Measurements from ENCODE around the gene MAPT.

DNA sequence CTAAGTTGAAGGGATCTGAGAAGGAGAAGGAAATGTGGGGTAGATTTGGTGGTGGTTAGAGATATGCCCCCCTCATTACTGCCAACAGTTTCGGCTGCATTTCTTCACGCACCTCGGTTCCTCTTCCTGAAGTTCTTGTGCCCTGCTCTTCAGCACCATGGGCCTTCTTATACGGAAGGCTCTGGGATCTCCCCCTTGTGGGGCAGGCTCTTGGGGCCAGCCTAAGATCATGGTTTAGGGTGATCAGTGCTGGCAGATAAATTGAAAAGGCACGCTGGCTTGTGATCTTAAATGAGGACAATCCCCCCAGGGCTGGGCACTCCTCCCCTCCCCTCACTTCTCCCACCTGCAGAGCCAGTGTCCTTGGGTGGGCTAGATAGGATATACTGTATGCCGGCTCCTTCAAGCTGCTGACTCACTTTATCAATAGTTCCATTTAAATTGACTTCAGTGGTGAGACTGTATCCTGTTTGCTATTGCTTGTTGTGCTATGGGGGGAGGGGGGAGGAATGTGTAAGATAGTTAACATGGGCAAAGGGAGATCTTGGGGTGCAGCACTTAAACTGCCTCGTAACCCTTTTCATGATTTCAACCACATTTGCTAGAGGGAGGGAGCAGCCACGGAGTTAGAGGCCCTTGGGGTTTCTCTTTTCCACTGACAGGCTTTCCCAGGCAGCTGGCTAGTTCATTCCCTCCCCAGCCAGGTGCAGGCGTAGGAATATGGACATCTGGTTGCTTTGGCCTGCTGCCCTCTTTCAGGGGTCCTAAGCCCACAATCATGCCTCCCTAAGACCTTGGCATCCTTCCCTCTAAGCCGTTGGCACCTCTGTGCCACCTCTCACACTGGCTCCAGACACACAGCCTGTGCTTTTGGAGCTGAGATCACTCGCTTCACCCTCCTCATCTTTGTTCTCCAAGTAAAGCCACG, 133.0 kb downstream of the MAPT start:
- TF ChIP-seq POLR2A (IDR thresholded peaks at IDR 0.05; ENCODE audit: borderline replicate concordance, extremely low read depth, insufficient read depth, insufficient read length) (no peak), JUND (IDR thresholded peaks at IDR 0.05) (no peak), POLR2AphosphoS5 (IDR thresholded peaks at IDR 0.05; ENCODE audit: low read depth, low read length) (no peak), ZNF274 (IDR thresholded peaks at IDR 0.05; ENCODE audit: low read depth, low read length) (no peak)
- TF ChIP-seq, protein P1, sequence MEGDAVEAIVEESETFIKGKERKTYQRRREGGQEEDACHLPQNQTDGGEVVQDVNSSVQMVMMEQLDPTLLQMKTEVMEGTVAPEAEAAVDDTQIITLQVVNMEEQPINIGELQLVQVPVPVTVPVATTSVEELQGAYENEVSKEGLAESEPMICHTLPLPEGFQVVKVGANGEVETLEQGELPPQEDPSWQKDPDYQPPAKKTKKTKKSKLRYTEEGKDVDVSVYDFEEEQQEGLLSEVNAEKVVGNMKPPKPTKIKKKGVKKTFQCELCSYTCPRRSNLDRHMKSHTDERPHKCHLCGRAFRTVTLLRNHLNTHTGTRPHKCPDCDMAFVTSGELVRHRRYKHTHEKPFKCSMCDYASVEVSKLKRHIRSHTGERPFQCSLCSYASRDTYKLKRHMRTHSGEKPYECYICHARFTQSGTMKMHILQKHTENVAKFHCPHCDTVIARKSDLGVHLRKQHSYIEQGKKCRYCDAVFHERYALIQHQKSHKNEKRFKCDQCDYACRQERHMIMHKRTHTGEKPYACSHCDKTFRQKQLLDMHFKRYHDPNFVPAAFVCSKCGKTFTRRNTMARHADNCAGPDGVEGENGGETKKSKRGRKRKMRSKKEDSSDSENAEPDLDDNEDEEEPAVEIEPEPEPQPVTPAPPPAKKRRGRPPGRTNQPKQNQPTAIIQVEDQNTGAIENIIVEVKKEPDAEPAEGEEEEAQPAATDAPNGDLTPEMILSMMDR (IDR thresholded peaks at IDR 0.05 in 2 of 3, conservative IDR thresholded peaks at IDR 0.05 in 1 of 3; ENCODE audit: borderline replicate concordance in 1 of 3, insufficient read depth in 1 of 3, low read depth in 2 of 3, low read length in 2 of 3): no peak

Measured in HCT116 (cell line).